Ovary (tissue), 1 donor: Measurements from ENCODE around the gene NELFB.

Source experiments
- EP300 ChIP-seq: sonication (generic); formaldehyde crosslinking; IDR thresholded peaks from one replicate; pipeline ENCODE4 v1.6.1; 2017; ENCODE audit warnings: antibody characterized with exemption
- POLR2A ChIP-seq: fragments of 450-650 bp; IDR thresholded peaks from one replicate; pipeline ENCODE4 v1.6.1; 2017; ENCODE audit warnings: antibody characterized with exemption, mild to moderate bottlenecking, moderate library complexity

DNA sequence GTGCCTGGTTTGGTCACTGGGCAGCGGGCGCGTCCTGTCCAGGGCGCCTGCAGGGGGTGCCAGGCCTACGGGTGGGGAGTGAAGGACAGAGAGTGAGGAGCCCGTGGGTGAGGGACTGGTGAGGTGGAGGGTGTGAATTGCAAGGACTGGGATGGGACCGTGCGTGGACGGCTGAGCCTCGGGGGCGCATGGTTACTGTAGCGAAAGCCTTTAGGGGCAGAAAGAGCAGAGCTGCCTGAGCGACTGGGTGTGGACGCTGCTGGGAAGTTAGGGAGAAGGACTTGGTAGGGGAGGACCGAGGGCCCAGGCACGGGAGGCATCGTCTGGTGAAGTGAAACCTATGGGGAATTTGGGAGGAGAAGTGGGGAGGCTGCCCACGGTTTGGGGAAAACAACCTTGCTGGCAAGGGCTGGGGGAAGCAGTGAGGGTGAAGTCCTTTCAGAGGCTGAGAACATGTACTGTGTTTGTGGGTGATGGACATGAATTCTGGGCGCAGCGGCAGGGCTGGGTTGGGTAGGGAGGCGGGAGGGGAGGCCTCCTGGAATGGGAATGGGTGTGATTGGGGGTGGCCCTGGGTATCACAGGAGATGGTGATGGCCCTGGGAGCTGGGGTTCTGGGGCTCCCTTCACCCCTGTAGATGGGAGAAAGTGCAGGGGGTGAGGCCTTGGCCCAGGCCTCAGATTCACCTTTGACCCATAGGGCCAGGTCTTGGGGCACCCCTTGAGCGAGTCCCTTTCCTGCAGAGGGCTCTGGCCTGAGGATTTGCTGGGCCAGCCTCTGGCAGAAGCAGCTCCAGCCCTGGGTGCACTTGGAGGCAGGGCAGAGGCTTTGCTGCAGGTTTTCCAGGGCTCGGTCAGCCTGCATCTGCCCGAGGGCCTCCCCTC, 20.7 kb downstream of the NELFB start:
- TF ChIP-seq POLR2A (no peak), EP300 (no peak)
